HepG2 (cell line): ENCODE results near the gene CTNND2. TPM values are rescaled to one million over a fixed set of nuclear protein-coding genes. Genes with fewer than 3 reads are reported as not detected.

Experiments
- ATAC-seq: fragments of 200-7000 bp; cut with Tn5 transposase; 3 replicates; pipeline ENCODE4 v1.9.1; 2020; ENCODE audit warnings: mild to moderate bottlenecking, moderate library complexity
- BruUV-seq: library from RNA; stranded (reverse); fragments of 400-500 nt; replicated peaks from 2 replicates; lab custom pipeline; 2021; lab: Mats Ljungman, UMichigan
- CTCF ChIA-PET: fragments of 300-600 bp; formaldehyde crosslinking; extraction: SDS; loops from one replicate; lab custom pipeline; 2021; ENCODE audit warnings: low total read pairs, inconsistent platforms, low intra/inter-chr PET ratio; lab: Yijun Ruan, JAX
- POLR2A ChIA-PET: fragments of 350-600 bp; sonication (Branson Sonifier 250); formaldehyde crosslinking; loops from one replicate; lab custom pipeline; 2020; ENCODE audit warnings: antibody characterized with exemption, inconsistent platforms; lab: Yijun Ruan, JAX
- DNase-seq: peaks from one replicate; pipeline ENCODE4 v3.0.0-alpha.2; 2015; ENCODE audit warnings: low spot score
- FAIRE-seq: peaks from 3 replicates; lab custom pipeline; 2011; peaks lifted over from hg19 to GRCh38; lab: Jason Lieb, UNC
- H2AFZ ChIP-seq: one replicate; pipeline ENCODE4 v1.6.1; 2011; ENCODE audit warnings: low read length, inconsistent platforms
- H3K27ac ChIP-seq: fragments of 300-600 bp; 3 replicates; pipeline ENCODE4 v1.8.0; 2011; ENCODE audit warnings: mixed run types, mild to moderate bottlenecking, mixed read lengths, low read length, inconsistent platforms; ENCODE audit not compliant: insufficient read depth; ENCODE audit errors: extremely low read length
- H3K27me3 ChIP-seq, 2 experiments: fragments of 200-600 bp in 1 of 2; 2 replicates in 1 of 2; 3 replicates in 1 of 2; pipeline versions ENCODE4 v1.6.0 to v1.8.0; 2011; ENCODE audit warnings: low read length in 2 of 2, mild to moderate bottlenecking in 2 of 2, moderate library complexity in 2 of 2, inconsistent platforms in 1 of 2; ENCODE audit not compliant: insufficient read depth in 2 of 2, control insufficient read depth in 1 of 2
- H3K36me3 ChIP-seq, 2 experiments: fragments of 200-600 bp in 1 of 2; replicated peaks in 1 of 2; 2 replicates in 1 of 2; 3 replicates in 1 of 2; pipeline versions ENCODE4 v1.5.1 to v1.8.0; 2011; ENCODE audit warnings: low read length in 2 of 2, inconsistent platforms in 1 of 2; ENCODE audit not compliant: insufficient read depth in 2 of 2, control insufficient read depth in 1 of 2
- H3K4me1 ChIP-seq: 2 replicates; pipeline ENCODE4 v1.5.1; 2012; ENCODE audit warnings: low read length, inconsistent platforms; ENCODE audit not compliant: insufficient read depth
- H3K4me2 ChIP-seq: 2 replicates; pipeline ENCODE4 v1.6.0; 2011; ENCODE audit warnings: low read depth, low read length, inconsistent platforms
- H3K4me3 ChIP-seq, 3 experiments: fragments of 200-600 bp in 1 of 3; sonication (generic), shearing (Covaris generic) in 1 of 3; replicated peaks in 1 of 3; 2 replicates each; pipeline ENCODE4 v1.5.1; 2011 to 2016; ENCODE audit warnings: low read length in 3 of 3, inconsistent platforms in 2 of 3, low read depth in 2 of 3, mild to moderate bottlenecking in 2 of 3, control low read depth in 1 of 3, mixed read lengths in 1 of 3; ENCODE audit not compliant: insufficient read depth in 1 of 3
- H3K79me2 ChIP-seq: one replicate; pipeline ENCODE4 v1.6.1; 2011; ENCODE audit warnings: low read length, inconsistent platforms; ENCODE audit not compliant: insufficient read depth
- H3K9ac ChIP-seq: 2 replicates; pipeline ENCODE4 v1.6.0; 2011; ENCODE audit warnings: mild to moderate bottlenecking, low read depth, low read length, inconsistent platforms; ENCODE audit not compliant: insufficient read depth
- H3K9me3 ChIP-seq: 2 replicates; pipeline ENCODE4 v1.5.1; 2012; ENCODE audit warnings: mild to moderate bottlenecking, low read length
- H4K20me1 ChIP-seq: 2 replicates; pipeline ENCODE4 v1.6.0; 2011; ENCODE audit warnings: inconsistent platforms, mild to moderate bottlenecking, low read length, moderate library complexity; ENCODE audit not compliant: insufficient read depth
- RBAK ChIP-seq: sonication (generic); formaldehyde crosslinking; IDR thresholded peaks from 2 replicates; pipeline ENCODE4 v1.5.1; 2020; ENCODE audit warnings: mild to moderate bottlenecking, missing genetic modification reagents
- TMF1 ChIP-seq: sonication (generic); formaldehyde crosslinking; IDR thresholded peaks from 2 replicates; pipeline ENCODE4 v1.8.1; 2022; ENCODE audit warnings: low read depth, missing genetic modification reagents
- ZMYM3 ChIP-seq: sonication (generic); formaldehyde crosslinking; IDR thresholded peaks from 2 replicates; pipeline ENCODE4 v1.5.1; 2020; ENCODE audit warnings: mild to moderate bottlenecking, missing genetic modification reagents
- ZNF264 ChIP-seq: sonication (generic); formaldehyde crosslinking; IDR thresholded peaks from 2 replicates; pipeline ENCODE4 v1.4.0; 2020; ENCODE audit warnings: missing genetic modification reagents
- WGBS: methylation state at CpG from one replicate; pipeline ENCODE4 v1.1.6; 2017; ENCODE audit warnings: low lambda C conversion rate; 5-methylcytosine and 5-hydroxymethylcytosine counted together
- in situ Hi-C: cut with HindIII; loops from 2 replicates; pipeline ENCODE4 v1.10.0; 2017; ENCODE audit warnings: low pct_unique_long_range_greater_than_20kb; ENCODE audit not compliant: extremely low pct_ligation_motif_present
- intact Hi-C: fragments of 100-400 bp; cut with micrococcal nuclease; formaldehyde crosslinking; loops from one replicate; pipeline ENCODE4 v1.10.0; 2022; ENCODE audit not compliant: unreplicated experiment
- polyA plus RNA-seq, 8 experiments: library from polyadenylated mRNA; depleted of rRNA in 3 of 8; stranded (reverse) in 7 of 8; unstranded in 1 of 8; fragments of >200 nt; fragmentation: Illumina TruSeq in 4 of 8; extraction: Trizol in 4 of 8; gene quantifications; 2 replicates each; pipeline versions ENCODE4 v1.2.1 to v1.2.3, GENCODE V29; 2011 to 2016; ENCODE audit warnings: low read depth in 4 of 8, missing spikeins in 1 of 8, mixed read lengths in 1 of 8; ENCODE audit not compliant: insufficient read depth in 1 of 8
- total RNA-seq, 5 experiments: library from RNA; depleted of rRNA; stranded (reverse); fragments of >200 nt; fragmentation: Illumina TruSeq; extraction: Trizol; gene quantifications; 2 replicates each; pipeline ENCODE4 v1.2.3, GENCODE V29; 2016; ENCODE audit warnings: low read depth in 1 of 5

CTNND2 gene
- total and polyA plus RNA-seq, 2 of the 13 experiments (the other 11 are each of a cell fraction or from before 2014, with no cell fraction given) = not detected

DNA sequence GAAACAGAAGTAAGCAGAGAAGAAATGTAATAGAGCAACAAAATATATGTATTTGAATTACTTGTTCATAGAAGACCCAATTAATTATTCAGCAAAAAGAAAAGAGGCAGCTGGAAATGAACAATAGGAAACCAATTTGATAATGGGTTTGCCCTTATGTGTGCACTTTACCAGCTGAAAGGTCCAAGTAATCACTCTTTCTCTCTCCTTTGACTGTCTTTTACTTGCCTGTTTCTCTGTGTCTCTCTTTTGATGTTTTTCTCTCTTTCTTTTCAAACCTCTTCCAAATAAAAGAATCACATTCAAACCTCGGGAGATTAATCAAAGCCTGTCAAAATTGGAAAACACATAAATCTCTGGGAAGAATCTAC, 51.5 kb downstream of the CTNND2 start:
- no peaks in the 10 kb centered on the region for H3K79me2 ChIP-seq
- H3K27me3 ChIP-seq = no peaks in the 10 kb centered on the region
- BruUV-seq = no TSS peak
- no peaks in the 10 kb centered on the region for H4K20me1 ChIP-seq
- H3K27ac ChIP-seq = no peak overlapping the region
- POLR2A ChIA-PET = no interaction called here
- in situ Hi-C loops (no loop called here), intact Hi-C loops (no loop called here)
- H3K4me3 ChIP-seq = no peak overlapping the region
- WGBS = 0% methylated on average over 1 of the region's 1 CpG
- no peak overlapping the region for H3K4me2 ChIP-seq
- CTCF ChIA-PET = no interaction called here
- no peaks in the 10 kb centered on the region for H3K9me3 ChIP-seq
- no peak for ATAC-seq
- no peak overlapping the region for H2AFZ ChIP-seq
- no peak overlapping the region for H3K9ac ChIP-seq
- FAIRE-seq = no peak
- no peaks in the 10 kb centered on the region for H3K36me3 ChIP-seq
- no peak for DNase-seq
- TF ChIP-seq ZMYM3 (CRISPR knock-in tag) (no peak), RBAK (CRISPR knock-in tag) (no peak), TMF1 (no peak)
- H3K4me1 ChIP-seq = no peaks in the 10 kb centered on the region

DNA sequence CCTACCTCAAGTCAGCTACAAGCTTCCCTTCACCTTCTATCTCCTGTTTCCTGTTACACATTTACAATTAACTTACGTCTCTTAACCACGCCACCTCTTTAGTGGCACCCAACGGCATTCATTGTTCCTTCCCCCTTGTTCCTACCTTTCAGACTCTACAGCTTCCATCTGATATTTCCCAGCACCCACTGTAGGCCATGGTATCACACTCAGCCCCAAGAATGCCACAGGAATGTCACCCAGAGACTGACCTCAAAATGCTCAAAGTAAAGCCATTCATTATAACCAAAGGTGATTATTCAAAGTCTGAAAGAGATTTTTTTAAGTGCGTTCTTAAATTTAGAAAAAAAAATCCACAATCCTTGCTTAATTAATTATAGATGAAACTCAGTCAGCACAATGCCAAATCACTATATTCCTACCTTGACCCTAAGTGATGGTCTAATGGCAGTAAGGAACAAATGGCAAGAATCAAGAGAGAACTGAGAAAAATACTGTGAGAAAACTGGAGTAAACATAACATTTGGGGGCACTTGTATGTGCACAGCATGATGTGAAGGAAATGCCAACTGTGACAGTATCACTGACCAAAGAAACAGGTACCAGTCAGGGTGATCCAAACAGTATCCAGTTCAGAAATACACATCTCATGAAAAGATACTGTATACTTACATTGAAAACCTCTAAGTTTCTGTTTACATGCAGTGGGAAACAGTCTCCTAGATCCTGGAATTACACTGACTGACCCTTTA, 52.1 kb downstream of the CTNND2 start:
- DNase-seq (no peak), ATAC-seq (no peak), FAIRE-seq (no peak)
- in situ Hi-C loops (no loop called here), intact Hi-C loops (no loop called here)
- Histone ChIP-seq H2AFZ (no peak overlapping the region), H3K27ac (no peak overlapping the region), H3K79me2 (no peaks in the 10 kb centered on the region), H3K4me2 (no peak overlapping the region), H3K4me1 (no peaks in the 10 kb centered on the region), H3K27me3 (no peaks in the 10 kb centered on the region), H3K4me3 (no peak overlapping the region), H3K9me3 (no peaks in the 10 kb centered on the region), H3K9ac (no peak overlapping the region), H3K36me3 (no peaks in the 10 kb centered on the region)
- BruUV-seq = no TSS peak
- WGBS = 26% methylated on average over 4 of the region's 4 CpGs
- ChIA-PET POLR2A (no interaction called here), CTCF (no interaction called here)
- no peak for TF ChIP-seq ZNF264 (CRISPR knock-in tag)
- TF ChIP-seq, all 625 proteins: peak for 0
- H4K20me1 ChIP-seq = no peaks in the 10 kb centered on the region
